ENCODE data around the gene TNFRSF1B. TPM values are rescaled to one million over a fixed set of nuclear protein-coding genes. Genes with fewer than 3 reads are reported as not detected.

Gene TNFRSF1B
- total and polyA plus RNA-seq, 4 donors: 15.4 to 246 (median 65.5) TPM

DNA sequence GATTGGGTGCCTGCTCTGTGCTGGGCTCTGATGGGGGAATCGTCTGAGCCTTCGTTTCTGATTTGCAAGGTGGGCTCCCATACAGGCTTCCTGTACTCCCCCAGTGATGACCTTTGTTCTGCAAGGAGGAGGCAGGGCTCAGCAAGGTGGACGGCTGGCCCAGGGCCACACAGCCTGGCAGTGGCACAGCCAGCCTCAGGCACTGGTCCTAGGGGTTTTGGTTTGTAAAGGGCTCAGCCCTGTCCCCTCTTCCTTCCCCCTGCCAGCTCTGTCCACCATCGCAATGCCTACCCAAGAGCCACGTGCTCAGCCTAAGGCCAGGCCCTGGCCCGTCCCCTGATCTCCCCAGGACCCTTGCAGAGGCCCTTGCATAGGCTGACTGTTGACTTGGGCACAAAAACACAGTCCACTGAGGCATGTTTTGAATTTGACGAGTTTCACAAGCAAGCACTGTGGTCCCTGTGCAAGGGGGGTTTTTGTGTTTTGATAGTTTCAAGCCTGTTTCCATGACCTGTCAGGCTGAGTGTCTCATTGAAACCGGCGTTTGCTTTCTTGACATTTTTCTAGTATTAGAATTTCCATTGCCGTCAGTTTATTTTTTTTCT is 39.5 kb upstream of the TNFRSF1B start:
- no peak overlapping the region for H3K4me3 ChIP-seq
- TF ChIP-seq, protein P1, sequence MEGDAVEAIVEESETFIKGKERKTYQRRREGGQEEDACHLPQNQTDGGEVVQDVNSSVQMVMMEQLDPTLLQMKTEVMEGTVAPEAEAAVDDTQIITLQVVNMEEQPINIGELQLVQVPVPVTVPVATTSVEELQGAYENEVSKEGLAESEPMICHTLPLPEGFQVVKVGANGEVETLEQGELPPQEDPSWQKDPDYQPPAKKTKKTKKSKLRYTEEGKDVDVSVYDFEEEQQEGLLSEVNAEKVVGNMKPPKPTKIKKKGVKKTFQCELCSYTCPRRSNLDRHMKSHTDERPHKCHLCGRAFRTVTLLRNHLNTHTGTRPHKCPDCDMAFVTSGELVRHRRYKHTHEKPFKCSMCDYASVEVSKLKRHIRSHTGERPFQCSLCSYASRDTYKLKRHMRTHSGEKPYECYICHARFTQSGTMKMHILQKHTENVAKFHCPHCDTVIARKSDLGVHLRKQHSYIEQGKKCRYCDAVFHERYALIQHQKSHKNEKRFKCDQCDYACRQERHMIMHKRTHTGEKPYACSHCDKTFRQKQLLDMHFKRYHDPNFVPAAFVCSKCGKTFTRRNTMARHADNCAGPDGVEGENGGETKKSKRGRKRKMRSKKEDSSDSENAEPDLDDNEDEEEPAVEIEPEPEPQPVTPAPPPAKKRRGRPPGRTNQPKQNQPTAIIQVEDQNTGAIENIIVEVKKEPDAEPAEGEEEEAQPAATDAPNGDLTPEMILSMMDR (IDR thresholded peaks at IDR 0.05; ENCODE audit: control extremely low read depth, extremely low read depth): no peak
- peaks cover 0 to 8% (median 4%) of the 10 kb centered on the region in 5 donors for H3K4me1 ChIP-seq (ENCODE audit: control insufficient read depth in 5 of 5, insufficient read depth in 5 of 5, low read length in 5 of 5)
- ATAC-seq (ENCODE audit: insufficient read depth, low FRiP score) (no peak), DNase-seq (no peak)
- H3K36me3 ChIP-seq (ENCODE audit: control insufficient read depth in 4 of 4, insufficient read depth in 4 of 4, low read length in 4 of 4): no peaks in the 10 kb centered on the region
- H3K27ac ChIP-seq (ENCODE audit: low read depth in 1 of 2, low read length in 1 of 2): no peak overlapping the region
- no peak overlapping the region for H3K9ac ChIP-seq (ENCODE audit: insufficient read depth in 1 of 2, low read length in 2 of 2)
- no peaks in the 10 kb centered on the region for H3K9me3 ChIP-seq (ENCODE audit: control insufficient read depth in 4 of 4, insufficient read depth in 3 of 4, low read length in 3 of 4)
- 91 to 92% methylated on average over 10 of the region's 10 CpGs for WGBS, 2 donors
- H3K27me3 ChIP-seq (ENCODE audit: control insufficient read depth in 3 of 3, insufficient read depth in 3 of 3, low read length in 2 of 3): no peaks in the 10 kb centered on the region

DNA sequence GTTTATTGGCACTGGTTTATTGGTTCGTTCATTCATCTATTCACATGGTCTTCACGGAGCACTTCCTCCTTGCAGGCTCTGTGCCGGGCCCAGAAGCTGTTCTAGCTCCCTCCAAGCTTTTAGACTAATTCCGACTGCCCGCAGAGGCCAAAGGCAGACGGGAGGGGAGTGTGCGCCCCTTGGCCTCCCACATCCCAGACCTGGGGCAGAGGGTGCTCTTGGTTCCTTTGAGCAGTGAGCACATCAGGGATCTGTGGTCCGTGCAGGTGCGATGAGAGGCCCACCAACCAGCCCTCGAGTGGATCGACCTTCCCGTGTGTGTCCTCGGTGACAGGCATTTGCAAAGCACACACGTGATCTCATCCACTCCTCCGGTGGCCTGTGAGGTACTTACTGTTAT is 38.7 kb upstream of the TNFRSF1B start:
- no peaks in the 10 kb centered on the region for H3K9me3 ChIP-seq (ENCODE audit: control insufficient read depth in 4 of 4, insufficient read depth in 3 of 4, low read length in 3 of 4)
- no peak for ATAC-seq (ENCODE audit: insufficient read depth, low FRiP score)
- peaks cover 0 to 15% (median 4%) of the 10 kb centered on the region in 5 donors for H3K4me1 ChIP-seq (ENCODE audit: control insufficient read depth in 5 of 5, insufficient read depth in 5 of 5, low read length in 5 of 5)
- no peaks in the 10 kb centered on the region for H3K36me3 ChIP-seq (ENCODE audit: control insufficient read depth in 4 of 4, insufficient read depth in 4 of 4, low read length in 4 of 4)
- H3K27me3 ChIP-seq (ENCODE audit: control insufficient read depth in 3 of 3, insufficient read depth in 3 of 3, low read length in 2 of 3): no peaks in the 10 kb centered on the region
- no peak overlapping the region for H3K27ac ChIP-seq (ENCODE audit: low read depth in 1 of 2, low read length in 1 of 2)
- H3K9ac ChIP-seq (ENCODE audit: insufficient read depth in 1 of 2, low read length in 2 of 2): no peak overlapping the region
- H3K4me3 ChIP-seq: no peak overlapping the region
- 87 to 88% methylated on average over 15 of the region's 15 CpGs for WGBS, 2 donors
- TF ChIP-seq, protein P1 (IDR thresholded peaks at IDR 0.05; ENCODE audit: control extremely low read depth, extremely low read depth): no peak
- no peak for DNase-seq

DNA sequence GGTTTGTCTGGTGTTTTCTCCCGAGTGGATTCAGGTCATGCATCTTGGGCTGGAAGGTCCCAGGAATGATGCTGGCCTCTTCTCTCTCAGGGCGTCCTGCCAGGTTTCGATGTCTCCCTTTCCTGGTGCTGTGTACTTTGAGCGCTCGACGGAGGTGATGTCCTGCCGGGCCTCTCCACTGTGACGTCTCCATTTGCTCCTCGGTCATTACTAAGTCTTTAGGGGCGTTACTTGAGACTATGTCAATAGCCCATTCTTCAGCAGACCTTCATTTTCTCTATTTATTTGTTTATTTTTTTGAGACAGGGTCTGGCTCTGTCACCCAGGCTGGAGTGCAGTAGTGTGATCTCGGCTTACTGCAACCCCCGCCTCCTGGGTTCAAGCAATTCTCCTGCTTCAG is 37.2 kb upstream of the TNFRSF1B start:
- TF ChIP-seq, protein P1 (IDR thresholded peaks at IDR 0.05; ENCODE audit: control extremely low read depth, extremely low read depth): no peak
- no peaks in the 10 kb centered on the region for H3K36me3 ChIP-seq (ENCODE audit: control insufficient read depth in 4 of 4, insufficient read depth in 4 of 4, low read length in 4 of 4)
- no peak overlapping the region for H3K27ac ChIP-seq (ENCODE audit: low read depth in 1 of 2, low read length in 1 of 2)
- H3K4me3 ChIP-seq: no peak overlapping the region
- H3K9ac ChIP-seq (ENCODE audit: insufficient read depth in 1 of 2, low read length in 2 of 2): no peak overlapping the region
- H3K9me3 ChIP-seq (ENCODE audit: control insufficient read depth in 4 of 4, insufficient read depth in 3 of 4, low read length in 3 of 4): no peaks in the 10 kb centered on the region
- WGBS, 2 donors: 83 to 93% methylated on average over 12 of the region's 12 CpGs
- H3K4me1 ChIP-seq (ENCODE audit: control insufficient read depth in 5 of 5, insufficient read depth in 5 of 5, low read length in 5 of 5): peaks cover 0 to 16% (median 4%) of the 10 kb centered on the region in 5 donors
- DNase-seq (no peak), ATAC-seq (ENCODE audit: insufficient read depth, low FRiP score) (no peak)
- no peaks in the 10 kb centered on the region for H3K27me3 ChIP-seq (ENCODE audit: control insufficient read depth in 3 of 3, insufficient read depth in 3 of 3, low read length in 2 of 3)
